HepG2 (cell line): Measurements from ENCODE around the gene HSPB6. TPM values are rescaled to one million over a fixed set of nuclear protein-coding genes. Genes with fewer than 3 reads are reported as not detected.

Experiments used
- BORCS8-MEF2B ChIP-seq: sonication (generic); formaldehyde crosslinking; IDR thresholded peaks from 2 replicates; pipeline ENCODE4 v1.8.0; 2022; ENCODE audit warnings: mild to moderate bottlenecking, missing genetic modification reagents
- ERF ChIP-seq: IDR thresholded peaks from 2 replicates; pipeline ENCODE4 v1.6.1; 2018; ENCODE audit warnings: missing biosample characterization, missing genetic modification reagents
- ETV5 ChIP-seq: IDR thresholded peaks from 2 replicates; pipeline ENCODE4 v1.6.1; 2018; ENCODE audit warnings: missing biosample characterization, missing genetic modification reagents, inconsistent platforms, borderline replicate concordance
- KDM5A ChIP-seq: fragments of 200-600 bp; sonication (generic); IDR thresholded peaks from 2 replicates; pipeline ENCODE4 v1.7.0; 2018; ENCODE audit warnings: antibody characterized with exemption, mild to moderate bottlenecking, low read length, borderline replicate concordance
- NFIB ChIP-seq: sonication (generic); formaldehyde crosslinking; IDR thresholded peaks from 2 replicates; pipeline ENCODE4 v1.9.0; 2021; ENCODE audit warnings: missing genetic modification reagents, mild to moderate bottlenecking, borderline replicate concordance
- REPIN1 ChIP-seq: sonication (generic); formaldehyde crosslinking; IDR thresholded peaks from 2 replicates; pipeline ENCODE4 v1.8.0; 2022; ENCODE audit warnings: missing genetic modification reagents, low read depth, mild to moderate bottlenecking, borderline replicate concordance
- STAG1 ChIP-seq: sonication (generic); formaldehyde crosslinking; IDR thresholded peaks from 2 replicates; pipeline ENCODE4 v1.4.0; 2020; ENCODE audit warnings: missing genetic modification reagents
- SUZ12 ChIP-seq: fragments of 150-350 bp; IDR thresholded peaks from 2 replicates; pipeline ENCODE4 v1.6.1; 2014; ENCODE audit warnings: low read depth, low read length
- XBP1 ChIP-seq: sonication (generic); formaldehyde crosslinking; IDR thresholded peaks from 2 replicates; pipeline ENCODE4 v1.5.0; 2020; ENCODE audit warnings: missing genetic modification reagents
- ZBTB21 ChIP-seq: sonication (generic); formaldehyde crosslinking; IDR thresholded peaks from 2 replicates; pipeline ENCODE4 v1.4.0; 2020; ENCODE audit warnings: missing genetic modification reagents
- ZNF263 ChIP-seq: sonication (generic); formaldehyde crosslinking; IDR thresholded peaks from 2 replicates; pipeline ENCODE4 v1.4.0; 2020; ENCODE audit warnings: missing genetic modification reagents
- ZNF430 ChIP-seq: sonication (generic); formaldehyde crosslinking; IDR thresholded peaks from 2 replicates; pipeline ENCODE4 v1.9.0; 2021; ENCODE audit warnings: mild to moderate bottlenecking, missing genetic modification reagents
- ZNF891 ChIP-seq: sonication (generic); formaldehyde crosslinking; IDR thresholded peaks from 2 replicates; pipeline ENCODE4 v1.5.0; 2020; ENCODE audit warnings: mild to moderate bottlenecking, missing genetic modification reagents
- polyA plus RNA-seq, 8 experiments: library from polyadenylated mRNA; depleted of rRNA in 3 of 8; stranded (reverse) in 7 of 8; unstranded in 1 of 8; fragments of >200 nt; fragmentation: Illumina TruSeq in 4 of 8; extraction: Trizol in 4 of 8; gene quantifications; 2 replicates each; pipeline versions ENCODE4 v1.2.1 to v1.2.3, GENCODE V29; 2011 to 2016; ENCODE audit warnings: low read depth in 4 of 8, missing spikeins in 1 of 8, mixed read lengths in 1 of 8; ENCODE audit not compliant: insufficient read depth in 1 of 8
- total RNA-seq, 5 experiments: library from RNA; depleted of rRNA; stranded (reverse); fragments of >200 nt; fragmentation: Illumina TruSeq; extraction: Trizol; gene quantifications; 2 replicates each; pipeline ENCODE4 v1.2.3, GENCODE V29; 2016; ENCODE audit warnings: low read depth in 1 of 5
- TF ChIP-seq, protein P1 (sequence below): IDR thresholded peaks from 2 replicates; pipeline ENCODE4 v1.6.1; 2016; ENCODE audit warnings: missing compliant biosample characterization, missing genetic modification reagents, borderline replicate concordance
- TF ChIP-seq, protein P2 (sequence below): sonication (generic); formaldehyde crosslinking; IDR thresholded peaks from 2 replicates; pipeline ENCODE4 v1.5.0; 2020; ENCODE audit warnings: mild to moderate bottlenecking, missing genetic modification reagents, borderline replicate concordance
- TF ChIP-seq, protein P3 (sequence below): sonication (generic); formaldehyde crosslinking; IDR thresholded peaks from 2 replicates; pipeline ENCODE4 v1.4.0; 2020; ENCODE audit warnings: low read depth, mild to moderate bottlenecking, missing genetic modification reagents
- TF ChIP-seq, protein P4 (sequence below): sonication (generic); formaldehyde crosslinking; IDR thresholded peaks from 2 replicates; pipeline ENCODE4 v1.4.0; 2020; ENCODE audit warnings: missing genetic modification reagents

Gene HSPB6
- total and polyA plus RNA-seq, 2 of the 13 experiments (the other 11 are each of a cell fraction or from before 2014, with no cell fraction given) = 0.18 TPM; not detected in 1

DNA sequence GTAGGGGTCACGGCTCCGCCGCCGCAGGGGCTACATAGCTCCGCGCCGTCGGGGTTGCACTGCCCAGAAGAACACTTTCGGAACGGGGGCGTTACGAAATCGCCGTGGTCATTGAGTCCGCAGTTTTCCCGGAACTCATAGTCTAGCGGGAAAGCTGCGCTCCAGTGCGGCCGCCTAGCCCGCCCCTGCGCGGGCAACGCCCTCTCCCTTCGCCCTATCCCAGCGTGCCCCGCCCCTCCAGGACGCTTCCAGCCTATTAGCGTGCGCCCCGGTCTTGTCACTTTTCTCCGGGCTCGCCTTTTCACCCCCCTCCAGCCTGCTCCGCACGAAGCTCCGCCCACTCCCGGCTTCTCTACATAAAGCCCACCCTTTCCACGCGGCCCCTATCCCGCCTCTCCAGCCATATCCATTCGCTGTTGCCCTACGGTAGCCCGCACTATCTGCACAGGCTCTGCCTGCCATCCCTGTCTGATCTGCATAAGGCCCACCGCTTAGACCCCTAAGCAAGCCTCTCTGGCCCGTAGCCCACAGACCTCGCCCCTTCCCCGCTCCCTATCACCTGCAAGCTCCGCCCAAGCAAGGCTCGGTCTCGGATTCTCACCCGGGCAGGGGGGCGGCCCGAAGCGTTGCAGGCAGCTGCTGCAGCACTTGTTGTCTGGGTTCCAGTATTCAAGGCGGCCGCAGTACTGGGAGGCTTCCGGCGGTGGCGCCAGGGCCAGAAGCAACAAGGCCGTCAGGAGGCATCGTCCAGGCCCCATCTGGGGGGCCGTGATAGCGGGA lies 16.2 kb downstream of the HSPB6 start (continued):
- TF ChIP-seq, protein P1, sequence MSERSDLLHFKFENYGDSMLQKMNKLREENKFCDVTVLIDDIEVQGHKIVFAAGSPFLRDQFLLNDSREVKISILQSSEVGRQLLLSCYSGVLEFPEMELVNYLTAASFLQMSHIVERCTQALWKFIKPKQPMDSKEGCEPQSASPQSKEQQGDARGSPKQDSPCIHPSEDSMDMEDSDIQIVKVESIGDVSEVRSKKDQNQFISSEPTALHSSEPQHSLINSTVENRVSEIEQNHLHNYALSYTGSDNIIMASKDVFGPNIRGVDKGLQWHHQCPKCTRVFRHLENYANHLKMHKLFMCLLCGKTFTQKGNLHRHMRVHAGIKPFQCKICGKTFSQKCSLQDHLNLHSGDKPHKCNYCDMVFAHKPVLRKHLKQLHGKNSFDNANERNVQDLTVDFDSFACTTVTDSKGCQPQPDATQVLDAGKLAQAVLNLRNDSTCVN = 0 out of 2 replicates have a peak, but pooled peaks have one; percentile 9
- TF ChIP-seq REPIN1 (CRISPR knock-in tag) (peak; percentile 15; the same call in 1 of the 2 replicates), KDM5A (peak; percentile 57; the same call in 1 of the 2 replicates), ZNF263 (no peak; the same call in 1 of the 2 replicates), XBP1 (no peak), ETV5 (CRISPR knock-in tag) (peak; percentile 60; the same call in 1 of the 2 replicates), ZBTB21 (no peak), BORCS8-MEF2B (CRISPR knock-in tag) (peak; percentile 38; the same call in 1 of the 2 replicates), ZNF430 (CRISPR knock-in tag) (peak; percentile 79; the same call in 1 of the 2 replicates), ERF (CRISPR knock-in tag) (peak; percentile 76), NFIB (CRISPR knock-in tag) (no peak), SUZ12 (no peak), STAG1 (peak; percentile 32), ZNF891 (CRISPR knock-in tag) (peak; percentile 90)
- TF ChIP-seq, protein P2, sequence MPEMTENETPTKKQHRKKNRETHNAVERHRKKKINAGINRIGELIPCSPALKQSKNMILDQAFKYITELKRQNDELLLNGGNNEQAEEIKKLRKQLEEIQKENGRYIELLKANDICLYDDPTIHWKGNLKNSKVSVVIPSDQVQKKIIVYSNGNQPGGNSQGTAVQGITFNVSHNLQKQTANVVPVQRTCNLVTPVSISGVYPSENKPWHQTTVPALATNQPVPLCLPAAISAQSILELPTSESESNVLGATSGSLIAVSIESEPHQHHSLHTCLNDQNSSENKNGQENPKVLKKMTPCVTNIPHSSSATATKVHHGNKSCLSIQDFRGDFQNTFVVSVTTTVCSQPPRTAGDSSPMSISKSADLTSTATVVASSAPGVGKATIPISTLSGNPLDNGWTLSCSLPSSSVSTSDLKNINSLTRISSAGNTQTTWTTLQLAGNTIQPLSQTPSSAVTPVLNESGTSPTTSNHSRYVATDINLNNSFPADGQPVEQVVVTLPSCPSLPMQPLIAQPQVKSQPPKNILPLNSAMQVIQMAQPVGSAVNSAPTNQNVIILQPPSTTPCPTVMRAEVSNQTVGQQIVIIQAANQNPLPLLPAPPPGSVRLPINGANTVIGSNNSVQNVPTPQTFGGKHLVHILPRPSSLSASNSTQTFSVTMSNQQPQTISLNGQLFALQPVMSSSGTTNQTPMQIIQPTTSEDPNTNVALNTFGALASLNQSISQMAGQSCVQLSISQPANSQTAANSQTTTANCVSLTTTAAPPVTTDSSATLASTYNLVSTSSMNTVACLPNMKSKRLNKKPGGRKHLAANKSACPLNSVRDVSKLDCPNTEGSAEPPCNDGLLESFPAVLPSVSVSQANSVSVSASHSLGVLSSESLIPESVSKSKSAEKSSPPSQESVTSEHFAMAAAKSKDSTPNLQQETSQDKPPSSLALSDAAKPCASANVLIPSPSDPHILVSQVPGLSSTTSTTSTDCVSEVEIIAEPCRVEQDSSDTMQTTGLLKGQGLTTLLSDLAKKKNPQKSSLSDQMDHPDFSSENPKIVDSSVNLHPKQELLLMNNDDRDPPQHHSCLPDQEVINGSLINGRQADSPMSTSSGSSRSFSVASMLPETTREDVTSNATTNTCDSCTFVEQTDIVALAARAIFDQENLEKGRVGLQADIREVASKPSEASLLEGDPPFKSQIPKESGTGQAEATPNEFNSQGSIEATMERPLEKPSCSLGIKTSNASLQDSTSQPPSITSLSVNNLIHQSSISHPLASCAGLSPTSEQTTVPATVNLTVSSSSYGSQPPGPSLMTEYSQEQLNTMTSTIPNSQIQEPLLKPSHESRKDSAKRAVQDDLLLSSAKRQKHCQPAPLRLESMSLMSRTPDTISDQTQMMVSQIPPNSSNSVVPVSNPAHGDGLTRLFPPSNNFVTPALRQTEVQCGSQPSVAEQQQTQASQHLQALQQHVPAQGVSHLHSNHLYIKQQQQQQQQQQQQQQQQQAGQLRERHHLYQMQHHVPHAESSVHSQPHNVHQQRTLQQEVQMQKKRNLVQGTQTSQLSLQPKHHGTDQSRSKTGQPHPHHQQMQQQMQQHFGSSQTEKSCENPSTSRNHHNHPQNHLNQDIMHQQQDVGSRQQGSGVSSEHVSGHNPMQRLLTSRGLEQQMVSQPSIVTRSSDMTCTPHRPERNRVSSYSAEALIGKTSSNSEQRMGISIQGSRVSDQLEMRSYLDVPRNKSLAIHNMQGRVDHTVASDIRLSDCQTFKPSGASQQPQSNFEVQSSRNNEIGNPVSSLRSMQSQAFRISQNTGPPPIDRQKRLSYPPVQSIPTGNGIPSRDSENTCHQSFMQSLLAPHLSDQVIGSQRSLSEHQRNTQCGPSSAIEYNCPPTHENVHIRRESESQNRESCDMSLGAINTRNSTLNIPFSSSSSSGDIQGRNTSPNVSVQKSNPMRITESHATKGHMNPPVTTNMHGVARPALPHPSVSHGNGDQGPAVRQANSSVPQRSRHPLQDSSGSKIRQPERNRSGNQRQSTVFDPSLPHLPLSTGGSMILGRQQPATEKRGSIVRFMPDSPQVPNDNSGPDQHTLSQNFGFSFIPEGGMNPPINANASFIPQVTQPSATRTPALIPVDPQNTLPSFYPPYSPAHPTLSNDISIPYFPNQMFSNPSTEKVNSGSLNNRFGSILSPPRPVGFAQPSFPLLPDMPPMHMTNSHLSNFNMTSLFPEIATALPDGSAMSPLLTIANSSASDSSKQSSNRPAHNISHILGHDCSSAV (CRISPR knock-in tag) = no peak
- TF ChIP-seq, protein P3, sequence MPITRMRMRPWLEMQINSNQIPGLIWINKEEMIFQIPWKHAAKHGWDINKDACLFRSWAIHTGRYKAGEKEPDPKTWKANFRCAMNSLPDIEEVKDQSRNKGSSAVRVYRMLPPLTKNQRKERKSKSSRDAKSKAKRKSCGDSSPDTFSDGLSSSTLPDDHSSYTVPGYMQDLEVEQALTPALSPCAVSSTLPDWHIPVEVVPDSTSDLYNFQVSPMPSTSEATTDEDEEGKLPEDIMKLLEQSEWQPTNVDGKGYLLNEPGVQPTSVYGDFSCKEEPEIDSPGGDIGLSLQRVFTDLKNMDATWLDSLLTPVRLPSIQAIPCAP = no peak
- TF ChIP-seq, protein P4, sequence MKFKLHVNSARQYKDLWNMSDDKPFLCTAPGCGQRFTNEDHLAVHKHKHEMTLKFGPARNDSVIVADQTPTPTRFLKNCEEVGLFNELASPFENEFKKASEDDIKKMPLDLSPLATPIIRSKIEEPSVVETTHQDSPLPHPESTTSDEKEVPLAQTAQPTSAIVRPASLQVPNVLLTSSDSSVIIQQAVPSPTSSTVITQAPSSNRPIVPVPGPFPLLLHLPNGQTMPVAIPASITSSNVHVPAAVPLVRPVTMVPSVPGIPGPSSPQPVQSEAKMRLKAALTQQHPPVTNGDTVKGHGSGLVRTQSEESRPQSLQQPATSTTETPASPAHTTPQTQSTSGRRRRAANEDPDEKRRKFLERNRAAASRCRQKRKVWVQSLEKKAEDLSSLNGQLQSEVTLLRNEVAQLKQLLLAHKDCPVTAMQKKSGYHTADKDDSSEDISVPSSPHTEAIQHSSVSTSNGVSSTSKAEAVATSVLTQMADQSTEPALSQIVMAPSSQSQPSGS = 0 out of 2 replicates have a peak, but pooled peaks have one; percentile 10
